NB4 (cell line): Measurements from ENCODE around the gene ARF3.

Source experiments
- DNase-seq: peaks from one replicate; pipeline ENCODE4 v3.0.0; 2010; ENCODE audit warnings: low read depth
- H3K4me3 ChIP-seq: one replicate; pipeline ENCODE4 v1.5.1; 2011; ENCODE audit warnings: mild to moderate bottlenecking, low read depth, low read length, moderate library complexity
- CTCF ChIP-seq: IDR thresholded peaks from one replicate; pipeline ENCODE4 v1.5.1; 2012; ENCODE audit warnings: low read depth, low read length
- MAX ChIP-seq: IDR thresholded peaks from 2 replicates; pipeline ENCODE4 v1.6.1; 2011; ENCODE audit warnings: low read depth, low read length
- MYC ChIP-seq: IDR thresholded peaks from 2 replicates; pipeline ENCODE4 v1.6.1; 2011; ENCODE audit warnings: low read depth, low read length
- POLR2A ChIP-seq: IDR thresholded peaks from 2 replicates; pipeline ENCODE4 v1.6.1; 2011; ENCODE audit warnings: mild to moderate bottlenecking; ENCODE audit not compliant: insufficient read length; ENCODE audit errors: extremely low read depth

Gene ARF3

DNA sequence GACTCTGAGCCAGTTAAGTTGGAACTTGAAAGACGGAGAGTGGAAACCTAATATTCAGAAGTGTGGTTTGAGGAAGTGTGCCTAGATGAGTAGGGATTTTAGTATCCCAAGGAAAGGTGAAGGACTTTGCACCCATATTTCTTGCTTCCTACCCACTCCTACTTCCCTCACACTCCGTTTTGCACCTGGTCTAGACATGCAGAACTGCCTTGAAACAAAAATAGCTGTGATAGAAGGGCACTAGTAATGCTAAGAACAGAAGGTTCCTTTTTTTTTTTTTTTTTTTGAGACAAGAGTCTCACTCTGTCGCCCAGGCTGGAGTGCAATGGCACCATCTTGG lies 732 bp upstream of the ARF3 start:
- peak overlapping the region; percentile 75 for H3K4me3 ChIP-seq
- DNase-seq: no peak
- TF ChIP-seq MAX (no peak), CTCF (no peak)

GRCh38 chr12:48956279-48957140 lies 777 bp downstream of the ARF3 start:
- TF ChIP-seq CTCF: no peak
- TF ChIP-seq POLR2A: no peak
- TF ChIP-seq MAX: peak; percentile 6; the same call in 1 of the 2 replicates
- TF ChIP-seq MYC: peak; percentile 39; the same call in 1 of the 2 replicates
- H3K4me3 ChIP-seq: peak overlapping the region; percentile 75
- DNase-seq: peak; percentile 94

GRCh38 chr12:48954841-48955501 lies 2.3 kb downstream of the ARF3 start:
- H3K4me3 ChIP-seq: peak overlapping the region; percentile 75
- DNase-seq: peak; percentile 90
- TF ChIP-seq MAX (0 out of 2 replicates have a peak, but pooled peaks have one; percentile 12), MYC (no peak)

- H3K4me3 ChIP-seq: peak overlapping the region; percentile 75
- TF ChIP-seq CTCF (no peak), POLR2A (no peak), MAX (no peak), MYC (no peak)
- no peak for DNase-seq
These were observed 3.2 kb downstream of the ARF3 start for GRCh38 chr12:48954061-48954460.

GRCh38 chr12:48952691-48953090 lies 4.6 kb downstream of the ARF3 start:
- H3K4me3 ChIP-seq: no peak overlapping the region
- TF ChIP-seq MYC (no peak), POLR2A (no peak), MAX (no peak), CTCF (no peak)
- no peak for DNase-seq

- no peak overlapping the region for H3K4me3 ChIP-seq
- DNase-seq: no peak
- no peak for TF ChIP-seq POLR2A
- TF ChIP-seq MAX: no peak
- TF ChIP-seq CTCF: no peak
- TF ChIP-seq MYC: no peak
These were observed 9.6 kb downstream of the ARF3 start for GRCh38 chr12:48947727-48948126.
